Stimulated activated CD8-positive, alpha-beta memory T cell treated with anti-CD3 and anti-CD28 coated beads, Interleukin-7, amount 100 ng/mL, for 48 hours (primary cell): ENCODE results near the gene ASCL3.
"Not testable (repeated sequence)": the region's sequence is repeated elsewhere in the genome, so short reads cannot be mapped to it uniquely, and the experiment has no call there.

ENCODE experiments used
- DNase-seq, 2 donors: peaks; one replicate each; pipeline ENCODE4 v3.0.0-alpha.2; 2020; ENCODE audit warnings: low read depth in 1 of 2; ENCODE audit errors: extremely low read depth in 1 of 2

Gene ASCL3

GRCh38 chr11:8942518-8943066 lies at the start of gene ASCL3:
Gene ASCL3 (minus strand): TSS chr11:8943016. CDS start chr11:8938161, 4,855 bp downstream.
- no peak for DNase-seq

GRCh38 chr11:8989453-8989852 lies 46.6 kb upstream of the ASCL3 start:
- DNase-seq, result no peak

- no peak for DNase-seq
These were observed 45.8 kb upstream of the ASCL3 start for GRCh38 chr11:8988329-8989234.

GRCh38 chr11:8987446-8987845 lies 44.6 kb upstream of the ASCL3 start:
- DNase-seq, result no peak

- not testable (repeated sequence) for DNase-seq
These were observed 44.0 kb upstream of the ASCL3 start for GRCh38 chr11:8986772-8987171.

- no peak for DNase-seq
These were observed 42.6 kb upstream of the ASCL3 start for GRCh38 chr11:8985462-8985861.

GRCh38 chr11:8983552-8983951 lies 40.7 kb upstream of the ASCL3 start:
- DNase-seq, result no peak

GRCh38 chr11:8980485-8980884 lies 37.7 kb upstream of the ASCL3 start:
- no peak for DNase-seq

- DNase-seq, result not testable (repeated sequence)
These were observed 36.5 kb upstream of the ASCL3 start for GRCh38 chr11:8979365-8979764.

- DNase-seq, result no peak
These were observed 30.3 kb upstream of the ASCL3 start for GRCh38 chr11:8973121-8973520.

- no peak for DNase-seq
These were observed 29.1 kb upstream of the ASCL3 start for GRCh38 chr11:8971924-8972316.

GRCh38 chr11:8971196-8971923 lies 28.5 kb upstream of the ASCL3 start:
- DNase-seq, result no peak

- DNase-seq, result no peak
These were observed 24.4 kb upstream of the ASCL3 start for GRCh38 chr11:8967184-8967583.

- DNase-seq, result peak; percentile 80 to 86
These were observed 21.8 kb upstream of the ASCL3 start, which contains the start of gene TMEM9B for GRCh38 chr11:8964324-8965320. Gene TMEM9B (minus strand): TSS chr11:8964442. CDS start chr11:8964313, 129 bp downstream.

GRCh38 chr11:8963569-8964323 lies 20.9 kb upstream of the ASCL3 start:
- DNase-seq, result peak; percentile 52 to 68

GRCh38 chr11:8962841-8963240 lies 20.0 kb upstream of the ASCL3 start:
- DNase-seq, result no peak

GRCh38 chr11:8961401-8961800 lies 18.6 kb upstream of the ASCL3 start:
- DNase-seq, result no peak

- no peak for DNase-seq
These were observed 16.8 kb upstream of the ASCL3 start for GRCh38 chr11:8959546-8960166.

GRCh38 chr11:8956860-8957259 lies 14.0 kb upstream of the ASCL3 start:
- no peak for DNase-seq
